Effector CD8-positive, alpha-beta T cell (primary cell): ENCODE measurements around the gene CNTN4.

ENCODE experiments used
- DNase-seq: peaks from one replicate; lab custom pipeline; 2025; lab: John Stamatoyannopoulos, UW

CNTN4 gene

DNA sequence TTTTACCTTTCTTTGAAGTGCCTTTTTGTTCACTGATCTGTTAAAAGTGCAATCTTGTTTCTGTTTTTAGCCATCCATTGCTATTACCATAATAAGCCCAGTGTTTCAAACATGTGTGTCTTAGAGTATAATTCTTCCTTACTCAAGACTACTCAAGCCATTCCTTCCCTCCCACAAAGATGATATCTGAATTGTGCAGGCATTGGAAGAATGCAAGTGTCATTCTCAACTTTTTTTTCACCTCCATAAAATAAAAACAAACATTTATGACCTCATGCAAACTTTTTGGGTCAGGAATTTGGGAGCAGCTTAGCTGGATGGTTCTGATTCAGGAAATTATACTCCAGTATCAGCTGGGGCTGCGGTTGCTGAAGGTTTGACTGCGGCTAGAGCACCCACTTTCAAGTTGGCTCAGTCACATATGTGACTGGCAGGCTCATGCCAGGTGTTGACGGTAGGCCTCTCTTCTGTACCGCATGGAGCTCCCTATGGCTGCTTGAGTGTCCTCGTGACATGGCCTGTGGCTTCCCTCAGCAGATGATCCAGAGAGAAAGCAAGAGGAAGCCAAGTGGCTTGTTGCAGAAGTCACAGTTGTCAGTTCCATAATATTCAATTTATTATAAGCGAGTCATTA lies 490.8 kb downstream of the CNTN4 start:
- no peak for DNase-seq

DNA sequence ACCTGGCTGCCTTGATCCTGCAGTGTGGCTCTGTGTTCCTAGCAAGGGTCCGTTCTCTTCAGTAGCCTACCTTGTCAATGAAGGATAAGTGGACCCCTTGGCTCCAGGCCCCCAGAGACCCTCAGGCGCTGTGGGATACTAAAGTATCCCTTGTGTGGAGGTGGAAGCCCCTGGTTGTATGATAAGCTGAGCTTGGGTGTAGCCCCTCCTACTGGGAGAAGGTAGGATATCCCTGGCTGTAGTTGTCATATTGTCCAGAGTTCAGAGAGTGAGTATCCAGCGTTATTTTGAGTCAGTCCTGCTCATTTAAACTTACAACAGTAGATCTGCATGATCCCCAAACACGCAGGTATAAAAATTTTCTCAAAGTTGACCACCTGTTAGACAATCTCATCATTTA lies 496.8 kb downstream of the CNTN4 start:
- DNase-seq = no peak

DNA sequence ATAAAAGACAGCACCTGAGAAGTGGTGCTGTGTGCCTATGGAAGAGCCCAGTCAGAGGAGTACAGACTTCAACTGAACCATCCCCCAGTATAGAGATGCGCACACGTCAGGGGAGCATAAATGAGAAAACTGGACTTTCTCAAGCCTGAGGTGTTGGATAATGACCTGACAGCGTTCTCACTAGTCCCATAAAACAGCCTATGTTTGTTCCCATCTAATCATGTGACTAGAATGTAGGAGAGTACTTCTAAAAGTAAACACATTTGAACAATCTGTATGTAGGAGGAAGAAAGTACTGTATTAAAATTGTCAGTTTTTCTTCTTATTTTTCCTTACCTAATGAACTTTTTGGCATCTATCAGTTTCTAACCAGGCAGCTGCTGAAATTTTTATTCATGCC lies 498.9 kb downstream of the CNTN4 start:
- no peak for DNase-seq

DNA sequence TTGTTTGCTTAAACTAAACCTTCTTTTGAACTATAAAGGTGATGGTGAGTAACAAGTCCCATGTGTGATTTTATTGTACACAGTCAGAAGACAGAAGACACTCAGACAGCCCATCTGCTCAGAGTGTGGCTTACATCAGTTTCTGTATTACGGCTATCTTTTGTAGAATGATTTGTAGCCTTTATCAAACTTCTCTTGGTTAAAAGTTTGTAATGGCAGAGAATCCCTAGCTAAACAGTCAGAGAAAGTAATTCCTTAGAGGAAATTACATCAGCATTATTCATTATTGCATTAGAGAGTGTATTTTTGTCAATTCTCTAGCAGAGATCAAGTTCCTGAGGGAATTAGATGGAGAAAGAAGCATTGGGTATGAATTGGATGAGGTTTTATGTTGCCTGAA lies 500.8 kb downstream of the CNTN4 start:
- no peak for DNase-seq

GRCh38 chr3:2603692-2604289 lies 505.1 kb downstream of the CNTN4 start:
- DNase-seq = no peak

DNA sequence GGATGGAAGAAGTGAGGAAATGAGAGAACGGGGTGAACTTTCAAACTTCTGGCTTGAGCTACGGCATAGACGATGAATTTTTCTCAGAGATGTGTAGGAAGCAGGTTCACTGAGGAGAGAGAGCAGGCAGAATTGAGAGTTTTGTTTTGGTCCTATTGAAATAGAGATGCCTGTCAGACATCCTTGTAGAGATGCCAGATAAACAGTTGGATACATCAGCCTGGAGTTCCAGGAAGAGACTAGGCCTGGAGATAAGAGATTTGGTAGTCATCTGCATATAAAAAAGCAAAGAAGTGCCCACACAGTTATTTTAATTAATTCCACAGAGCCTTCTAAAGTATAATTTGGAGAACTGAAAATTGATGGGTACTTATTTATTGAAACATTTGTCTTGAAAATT lies 515.9 kb downstream of the CNTN4 start:
- no peak for DNase-seq

- no peak for DNase-seq
These were observed 516.4 kb downstream of the CNTN4 start for GRCh38 chr3:2615080-2615479.

DNA sequence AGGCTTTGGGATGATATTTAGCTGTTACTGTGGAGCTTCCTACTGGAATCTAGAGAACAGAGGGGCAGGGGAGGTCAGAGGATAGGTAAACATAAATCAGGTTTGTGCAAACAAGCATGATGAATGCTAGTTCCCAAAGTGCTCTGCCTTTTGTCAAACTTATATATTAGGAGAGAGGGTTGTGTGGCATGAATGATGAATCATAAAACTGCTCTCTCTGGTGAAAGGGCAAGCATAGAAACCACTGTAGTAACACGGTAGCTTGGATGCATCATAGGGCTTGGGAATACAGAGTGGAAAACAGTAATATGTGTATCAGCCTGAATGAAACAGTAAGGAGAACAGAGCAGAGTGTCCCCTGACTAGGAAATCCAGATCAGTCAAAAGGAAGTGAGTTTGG lies 524.8 kb downstream of the CNTN4 start:
- no peak for DNase-seq

- no peak for DNase-seq
These were observed 529.5 kb downstream of the CNTN4 start for GRCh38 chr3:2628117-2628516.

- no peak for DNase-seq
These were observed 536.8 kb downstream of the CNTN4 start for GRCh38 chr3:2635511-2635910.

DNA sequence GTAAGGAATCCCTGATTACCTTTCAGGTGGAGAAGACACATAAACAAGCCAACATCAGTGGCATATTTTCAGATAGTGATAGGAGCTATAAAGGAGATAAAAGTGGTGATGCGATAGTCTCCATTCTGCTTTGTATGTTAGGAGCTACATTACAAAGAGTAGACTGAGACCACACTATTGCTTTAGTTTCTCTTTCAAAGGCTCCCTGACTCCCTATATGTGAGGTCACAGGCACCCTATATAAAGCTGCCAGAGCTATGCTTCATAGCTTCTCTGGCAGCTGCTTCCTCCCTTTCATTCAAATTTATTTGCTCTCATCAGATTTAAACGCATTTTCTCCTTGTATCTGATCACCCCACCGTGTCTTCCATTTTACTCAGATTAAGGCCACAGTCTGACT lies 544.9 kb downstream of the CNTN4 start:
- no peak for DNase-seq

DNA sequence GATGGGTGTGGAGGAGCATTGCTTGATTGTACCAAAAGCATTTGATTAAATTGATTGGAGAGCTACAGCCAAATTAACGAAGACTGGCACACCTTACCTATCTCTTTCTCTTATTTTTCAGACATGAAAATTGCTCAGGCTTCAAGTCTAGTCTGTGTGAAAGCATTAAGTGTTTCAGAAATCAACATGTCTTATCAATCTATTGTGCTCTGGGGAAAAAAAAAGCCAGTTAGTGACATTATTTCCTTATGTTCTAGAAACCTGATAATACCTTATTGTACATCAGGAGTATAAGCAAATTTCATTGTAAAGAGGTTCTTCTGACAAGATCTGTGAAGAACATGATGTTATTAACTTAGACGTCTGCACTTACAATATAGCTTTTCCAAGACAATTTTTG lies 546.3 kb downstream of the CNTN4 start:
- DNase-seq = no peak

DNA sequence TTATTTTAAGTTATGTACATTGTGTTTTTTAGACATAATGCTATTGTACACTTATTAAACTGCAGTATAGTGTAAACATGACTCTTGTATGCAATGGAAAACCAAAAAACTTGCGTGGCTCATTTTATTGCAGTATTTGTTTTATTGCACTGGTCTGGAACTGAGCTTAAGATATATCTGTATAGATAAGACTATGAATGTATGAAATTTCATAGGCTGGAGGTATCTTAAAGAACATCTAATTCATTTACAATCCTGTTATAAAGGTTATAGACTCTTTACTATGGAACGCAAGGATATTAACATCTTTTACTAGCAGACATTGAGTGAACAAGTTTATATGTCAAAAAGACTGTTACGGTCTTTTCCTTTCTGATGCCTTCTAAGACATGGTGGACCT lies 552.1 kb downstream of the CNTN4 start:
- no peak for DNase-seq

DNA sequence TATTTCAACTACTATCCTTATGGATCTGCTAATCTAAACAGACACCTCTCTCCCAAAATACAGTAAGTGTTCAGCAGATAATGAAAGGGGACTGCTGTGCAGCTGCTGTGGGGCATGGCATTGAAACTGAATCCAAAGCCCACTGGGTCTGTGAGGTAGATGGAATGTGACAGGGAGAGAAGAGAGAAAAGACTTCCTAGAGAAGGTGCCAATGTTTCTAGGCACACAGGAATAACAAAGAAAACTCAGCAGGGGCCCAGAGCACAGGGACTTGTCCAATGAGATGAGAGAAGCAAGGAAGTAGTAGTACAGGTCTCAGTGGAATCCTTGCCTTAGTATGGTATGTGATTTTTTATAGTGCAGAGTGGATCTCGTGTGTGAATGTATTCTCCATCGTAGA lies 553.7 kb downstream of the CNTN4 start:
- no peak for DNase-seq

DNA sequence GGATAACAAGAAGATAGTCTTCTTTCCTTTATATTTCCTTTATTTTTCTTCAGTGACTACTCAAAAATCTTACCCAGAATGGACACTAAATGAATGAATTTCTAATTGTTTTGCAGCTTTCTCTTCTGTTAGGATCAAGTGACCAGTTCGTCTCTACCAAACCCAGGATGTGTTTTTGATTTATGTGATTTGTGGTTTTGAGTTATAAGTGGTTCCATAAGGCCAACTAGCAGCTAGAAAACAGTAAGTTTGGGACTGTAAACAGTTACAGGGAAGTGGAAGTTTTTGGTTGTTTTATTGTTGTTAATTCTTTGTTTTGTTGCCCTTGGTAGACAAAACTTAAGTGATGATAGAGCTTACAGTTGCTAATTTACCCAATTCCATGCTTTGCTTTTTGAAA lies 555.0 kb downstream of the CNTN4 start:
- DNase-seq = no peak

- no peak for DNase-seq
These were observed 556.6 kb downstream of the CNTN4 start for GRCh38 chr3:2655229-2655701.

GRCh38 chr3:2656806-2657777 lies 558.4 kb downstream of the CNTN4 start:
- DNase-seq = no peak

DNA sequence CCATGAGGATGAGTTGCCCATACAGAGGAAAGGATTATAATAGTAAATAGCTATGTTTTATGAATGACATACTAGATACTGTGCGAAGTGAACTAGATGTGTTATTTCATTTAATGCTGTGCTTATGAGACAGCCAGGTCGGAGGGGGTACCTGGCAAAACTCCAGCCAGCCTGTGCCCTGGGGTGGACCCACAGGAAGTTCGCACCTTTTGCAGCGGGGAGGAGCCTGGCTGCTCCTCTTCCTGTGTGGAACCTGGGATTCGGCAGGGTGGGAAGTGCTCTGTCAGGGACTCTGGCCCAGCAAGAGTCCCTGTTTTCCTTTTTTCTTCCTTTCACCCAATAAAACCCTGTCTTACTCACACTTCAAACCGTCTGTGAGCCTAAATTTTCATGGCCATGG lies 559.3 kb downstream of the CNTN4 start:
- DNase-seq = no peak

DNA sequence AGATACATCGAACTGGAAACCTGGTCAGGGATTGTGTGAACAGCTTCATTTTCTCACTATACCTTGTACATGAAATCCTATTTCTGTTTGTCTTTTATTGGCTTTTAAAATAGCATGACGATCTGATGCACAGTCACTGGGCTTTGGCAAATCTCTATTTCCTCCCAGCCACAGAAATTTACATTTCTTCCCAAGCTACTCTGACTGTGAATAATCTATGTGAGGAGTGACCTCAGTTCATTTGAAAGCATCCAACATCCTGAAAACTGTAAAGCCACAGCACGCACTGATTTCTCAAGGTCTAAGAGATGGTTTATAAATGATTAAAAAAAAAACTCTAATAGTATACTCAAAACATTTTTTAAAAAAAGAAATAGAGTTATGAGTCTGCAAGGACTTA lies 561.2 kb downstream of the CNTN4 start:
- DNase-seq = no peak

DNA sequence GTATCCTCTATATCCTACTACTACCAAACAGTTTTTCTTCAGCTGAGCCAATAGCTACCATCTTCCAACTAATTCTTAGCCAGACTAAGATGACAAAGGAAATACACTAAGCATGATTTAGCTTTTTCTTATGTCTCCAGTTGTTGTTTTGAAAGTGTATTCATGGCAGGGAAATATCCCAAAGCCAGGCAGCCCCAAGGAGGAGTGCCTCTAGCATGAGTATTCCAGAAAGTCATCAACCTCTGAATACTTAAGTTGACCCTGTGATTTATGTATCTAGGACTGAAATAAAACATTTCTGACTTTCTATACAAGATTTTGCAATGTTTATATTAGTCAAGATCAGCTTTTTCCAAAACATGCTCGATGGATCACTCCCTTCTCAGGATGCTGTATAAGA lies 562.4 kb downstream of the CNTN4 start:
- no peak for DNase-seq

DNA sequence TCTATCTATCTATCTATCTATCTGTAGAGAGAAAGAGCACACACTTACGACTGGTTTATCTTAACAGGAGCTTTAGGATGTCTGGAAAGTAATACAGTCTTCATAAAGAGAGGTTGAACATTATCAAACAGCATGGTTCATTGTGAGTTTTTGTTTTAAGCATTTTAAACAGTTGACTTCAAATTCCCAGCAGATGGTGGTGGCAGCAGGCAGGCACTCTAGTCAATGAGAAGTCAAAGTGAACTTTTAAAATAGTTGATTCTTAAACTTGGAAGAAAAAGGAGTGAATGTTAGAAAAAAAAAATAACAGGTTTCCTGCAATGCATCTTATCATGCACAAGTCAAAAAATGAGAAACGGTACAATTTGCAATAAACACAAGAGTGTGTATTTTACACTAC lies 578.8 kb downstream of the CNTN4 start:
- no peak for DNase-seq

GRCh38 chr3:2680236-2680635 lies 581.6 kb downstream of the CNTN4 start:
- no peak for DNase-seq

DNA sequence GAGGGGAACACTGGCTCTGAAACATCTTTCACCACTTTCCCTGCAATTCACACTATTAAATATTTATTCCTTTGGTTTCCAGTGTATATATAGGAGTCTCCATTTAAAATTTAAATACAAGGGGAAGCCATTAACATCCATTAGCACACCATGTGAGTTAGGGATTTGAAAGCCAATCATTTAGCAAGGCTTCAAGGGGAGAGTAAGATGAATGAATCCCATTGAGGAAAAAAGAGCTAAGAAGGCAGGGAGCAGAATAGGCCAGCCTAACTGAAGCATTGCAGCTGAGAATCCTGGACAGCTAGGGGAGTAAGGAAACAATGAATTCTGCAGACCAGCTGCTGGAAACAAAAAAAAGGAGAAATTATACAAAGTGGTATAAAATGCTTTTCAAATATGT lies 585.4 kb downstream of the CNTN4 start:
- DNase-seq = no peak
